Neutrophil (primary cell): ENCODE results near the gene MCM3AP.

Source experiments
- H3K27ac ChIP-seq: fragments of 200-600 bp; sonication (generic); 2 replicates; pipeline ENCODE4 v1.5.1; 2016; ENCODE audit warnings: mild to moderate bottlenecking, moderate library complexity
- H3K27me3 ChIP-seq: fragments of 200-600 bp; sonication (generic); 2 replicates; pipeline ENCODE4 v1.6.0; 2016; ENCODE audit warnings: mild to moderate bottlenecking
- H3K36me3 ChIP-seq: fragments of 200-600 bp; sonication (generic); 2 replicates; pipeline ENCODE4 v1.5.1; 2017
- H3K4me1 ChIP-seq, 2 experiments: fragments of 200-600 bp in 1 of 2; sonication (generic) in 1 of 2; 1 replicate in 1 of 2; 2 replicates in 1 of 2; pipeline versions ENCODE4 v1.5.1 to v1.6.1; 2013 to 2016; ENCODE audit warnings: low read depth in 1 of 2, low read length in 1 of 2, mild to moderate bottlenecking in 1 of 2, moderate library complexity in 1 of 2; ENCODE audit not compliant: control insufficient read depth in 1 of 2, insufficient read depth in 1 of 2
- H3K4me3 ChIP-seq, 2 experiments: fragments of 200-600 bp in 1 of 2; sonication (generic) in 1 of 2; 1 replicate in 1 of 2; 2 replicates in 1 of 2; pipeline ENCODE4 v1.5.1; 2013 to 2016; ENCODE audit warnings: low read depth in 1 of 2, low read length in 1 of 2, mild to moderate bottlenecking in 1 of 2, moderate library complexity in 1 of 2
- H3K9me3 ChIP-seq: fragments of 200-600 bp; sonication (generic); 2 replicates; pipeline ENCODE4 v1.5.1; 2016
- TF ChIP-seq, protein P1 (sequence below): fragments of 200-600 bp; sonication (generic); IDR thresholded peaks from 2 replicates; pipeline ENCODE4 v1.5.1; 2016; ENCODE audit warnings: antibody characterized with exemption

Gene MCM3AP

DNA sequence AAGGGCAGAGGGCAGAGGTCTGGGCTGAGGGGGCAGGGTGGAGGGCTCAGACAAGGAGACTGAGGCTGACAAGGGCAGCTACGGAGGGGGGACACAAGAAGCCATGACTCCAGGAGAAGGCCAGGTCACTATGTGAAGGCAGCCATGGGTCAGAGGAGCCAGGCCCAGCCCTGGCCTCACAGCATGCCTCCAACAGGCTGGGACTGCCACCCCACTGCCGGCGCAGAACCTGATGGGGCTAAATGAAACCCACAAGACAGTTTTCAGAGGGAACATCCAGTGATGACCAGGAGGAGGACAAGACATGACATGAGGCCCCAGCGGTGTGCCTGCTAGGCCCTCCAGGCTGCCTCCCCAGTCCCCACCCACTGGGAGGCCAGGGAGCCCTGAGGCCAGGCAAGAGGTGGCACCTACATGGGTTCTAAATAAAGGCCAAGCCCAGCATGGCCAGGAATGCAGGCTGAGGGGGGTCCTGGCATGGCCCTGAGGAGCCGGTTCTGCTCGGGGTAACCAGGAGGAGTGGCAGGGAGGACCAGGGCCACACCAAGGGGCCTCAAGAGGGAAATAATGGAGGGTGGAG is 29.6 kb downstream of the MCM3AP start:
- TF ChIP-seq, protein P1, sequence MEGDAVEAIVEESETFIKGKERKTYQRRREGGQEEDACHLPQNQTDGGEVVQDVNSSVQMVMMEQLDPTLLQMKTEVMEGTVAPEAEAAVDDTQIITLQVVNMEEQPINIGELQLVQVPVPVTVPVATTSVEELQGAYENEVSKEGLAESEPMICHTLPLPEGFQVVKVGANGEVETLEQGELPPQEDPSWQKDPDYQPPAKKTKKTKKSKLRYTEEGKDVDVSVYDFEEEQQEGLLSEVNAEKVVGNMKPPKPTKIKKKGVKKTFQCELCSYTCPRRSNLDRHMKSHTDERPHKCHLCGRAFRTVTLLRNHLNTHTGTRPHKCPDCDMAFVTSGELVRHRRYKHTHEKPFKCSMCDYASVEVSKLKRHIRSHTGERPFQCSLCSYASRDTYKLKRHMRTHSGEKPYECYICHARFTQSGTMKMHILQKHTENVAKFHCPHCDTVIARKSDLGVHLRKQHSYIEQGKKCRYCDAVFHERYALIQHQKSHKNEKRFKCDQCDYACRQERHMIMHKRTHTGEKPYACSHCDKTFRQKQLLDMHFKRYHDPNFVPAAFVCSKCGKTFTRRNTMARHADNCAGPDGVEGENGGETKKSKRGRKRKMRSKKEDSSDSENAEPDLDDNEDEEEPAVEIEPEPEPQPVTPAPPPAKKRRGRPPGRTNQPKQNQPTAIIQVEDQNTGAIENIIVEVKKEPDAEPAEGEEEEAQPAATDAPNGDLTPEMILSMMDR, result no peak
- no peaks in the 10 kb centered on the region for H3K9me3 ChIP-seq
- H3K4me1 ChIP-seq, result no peaks in the 10 kb centered on the region
- H3K4me3 ChIP-seq, result no peak overlapping the region
- H3K27me3 ChIP-seq, result no peaks in the 10 kb centered on the region
- H3K36me3 ChIP-seq, result peaks cover 99% of the 10 kb centered on the region
- H3K27ac ChIP-seq, result no peak overlapping the region

DNA sequence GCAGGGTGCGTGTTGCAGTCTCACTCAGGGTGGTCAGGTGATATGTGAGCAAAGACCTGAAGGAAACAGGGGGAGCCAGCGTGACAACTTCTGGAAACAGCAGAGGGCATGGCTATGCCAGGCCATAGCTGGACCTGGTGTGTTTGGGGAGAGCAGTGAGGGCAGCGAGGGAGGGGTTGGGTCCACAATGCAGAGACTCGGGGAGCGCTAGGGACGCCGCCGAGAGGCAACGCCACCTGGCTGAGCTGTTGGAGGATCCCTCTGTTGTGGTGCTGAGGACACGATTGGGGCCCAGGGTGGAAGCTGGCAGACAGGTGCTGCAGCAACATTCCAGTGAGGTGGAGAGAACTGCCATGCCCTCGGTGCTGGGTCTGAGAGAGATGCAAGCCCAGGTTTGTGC is 30.2 kb downstream of the MCM3AP start:
- H3K36me3 ChIP-seq, result peaks cover 99% of the 10 kb centered on the region
- H3K27ac ChIP-seq, result no peak overlapping the region

DNA sequence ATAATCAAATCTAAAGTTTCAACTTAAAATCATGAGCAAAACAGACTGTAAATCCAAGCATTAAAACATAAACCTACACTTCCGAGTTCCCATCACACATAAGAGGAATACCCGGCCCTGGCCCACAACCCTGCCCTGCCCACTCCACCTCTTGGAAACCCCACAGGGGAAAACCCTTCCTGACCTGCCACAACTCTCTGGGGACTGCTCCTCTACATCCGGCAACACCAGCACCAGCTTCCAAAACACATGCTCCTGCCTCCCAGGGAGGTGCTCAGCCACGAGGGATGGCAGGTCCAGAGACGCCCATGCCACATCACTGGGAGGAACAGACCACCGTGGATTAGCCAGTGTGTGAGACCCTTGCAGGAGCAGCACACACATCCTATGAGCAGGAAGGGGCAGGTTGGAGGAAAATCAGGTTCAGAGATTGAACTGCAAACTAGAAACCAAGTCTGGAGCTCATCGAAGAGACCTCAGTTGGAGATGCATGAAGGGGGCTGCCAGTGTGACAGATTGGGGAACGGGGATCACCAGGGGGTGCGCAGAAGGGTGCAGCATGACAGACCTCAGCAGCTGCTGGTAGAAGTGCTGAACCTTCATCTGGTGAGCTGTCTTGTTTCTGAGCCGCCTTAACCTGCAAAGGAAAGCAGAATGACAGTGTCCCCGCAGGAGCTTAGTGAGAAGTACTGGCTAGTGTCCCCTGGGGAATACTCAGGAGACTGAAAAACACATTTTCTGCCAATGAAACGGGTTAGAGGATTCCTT is 31.0 kb downstream of the MCM3AP start:
- Histone ChIP-seq H3K4me1 (no peaks in the 10 kb centered on the region), H3K27me3 (no peaks in the 10 kb centered on the region), H3K27ac (no peak overlapping the region), H3K9me3 (no peaks in the 10 kb centered on the region), H3K36me3 (peaks cover 99% of the 10 kb centered on the region), H3K4me3 (no peak overlapping the region)
- TF ChIP-seq, protein P1, result no peak

More for the DNA sequence above, 30.2 kb downstream of the MCM3AP start:
- no peaks in the 10 kb centered on the region for H3K27me3 ChIP-seq
- no peaks in the 10 kb centered on the region for H3K9me3 ChIP-seq
- H3K4me3 ChIP-seq, result no peak overlapping the region
- no peaks in the 10 kb centered on the region for H3K4me1 ChIP-seq
- TF ChIP-seq, protein P1, result no peak

DNA sequence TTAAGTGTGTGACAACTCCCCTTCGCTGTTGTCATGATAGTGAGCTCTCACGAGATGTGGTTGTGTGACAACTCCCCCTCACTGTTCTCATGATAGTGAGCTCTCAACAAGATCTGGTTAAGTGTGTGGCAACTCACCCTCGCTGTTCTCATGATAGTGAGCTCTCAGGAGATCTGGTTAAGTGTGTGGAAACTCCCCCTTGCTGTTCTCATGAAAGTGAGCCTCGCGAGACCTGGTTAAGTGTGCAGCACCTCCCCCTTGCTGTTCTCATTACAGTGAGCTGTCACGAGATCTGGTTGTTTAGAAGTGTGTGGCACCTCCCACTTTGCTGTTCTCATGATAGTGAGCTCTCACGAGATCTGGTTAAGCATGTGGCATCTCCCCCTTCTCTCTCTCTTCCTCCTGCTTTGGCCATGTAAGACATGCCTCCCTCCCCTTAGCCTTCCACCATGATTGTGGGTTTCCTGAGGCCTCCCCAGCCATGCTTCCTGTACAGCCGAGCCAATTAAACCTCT is 31.7 kb downstream of the MCM3AP start:
- Histone ChIP-seq H3K4me3 (no peak overlapping the region), H3K4me1 (no peaks in the 10 kb centered on the region), H3K27me3 (no peaks in the 10 kb centered on the region), H3K9me3 (no peaks in the 10 kb centered on the region), H3K36me3 (peaks cover 98% of the 10 kb centered on the region), H3K27ac (no peak overlapping the region)
- TF ChIP-seq, protein P1, result no peak

DNA sequence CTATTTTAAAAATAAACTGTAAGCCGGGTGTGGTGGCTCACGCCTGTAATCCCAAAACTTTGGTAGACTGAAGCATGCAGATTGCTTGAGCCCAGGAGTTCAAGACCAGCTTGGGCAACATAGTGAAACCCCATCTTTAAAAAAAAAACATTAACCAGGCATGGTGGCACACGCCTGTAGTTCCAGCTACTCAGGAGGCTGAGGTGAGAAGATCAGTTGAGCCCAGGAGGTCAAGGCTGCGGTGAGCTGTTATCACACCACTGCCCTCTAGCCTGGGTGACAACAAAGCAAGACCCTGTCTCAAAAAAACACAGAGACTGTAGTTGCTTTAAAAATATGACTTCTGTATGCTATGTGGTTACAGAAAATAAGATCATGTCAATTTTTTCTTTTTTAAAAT is 32.6 kb downstream of the MCM3AP start:
- Histone ChIP-seq H3K4me1 (no peaks in the 10 kb centered on the region), H3K4me3 (no peak overlapping the region), H3K27me3 (no peaks in the 10 kb centered on the region), H3K27ac (no peak overlapping the region), H3K9me3 (no peaks in the 10 kb centered on the region), H3K36me3 (peaks cover 95% of the 10 kb centered on the region)
- TF ChIP-seq, protein P1, result no peak
